Measurements from ENCODE around the gene ADARB1.
A peak's percentile ranks its signal among the peaks of the same experiment; 100 is the strongest.

ADARB1 gene

GRCh38 chr21:45263534-45263933 is 189.2 kb downstream of the ADARB1 start:
- no peak overlapping the region for H3K27ac Mint-ChIP-seq
- peaks cover 54% of the 10 kb centered on the region for H3K36me3 Mint-ChIP-seq (ENCODE audit: low read depth)
- H3K27me3 Mint-ChIP-seq = no peaks in the 10 kb centered on the region
- no peak overlapping the region for H3K4me3 Mint-ChIP-seq
- H3K9me3 Mint-ChIP-seq = no peaks in the 10 kb centered on the region
- no peak for DNase-seq
- peaks cover 20% of the 10 kb centered on the region for H3K4me1 Mint-ChIP-seq (ENCODE audit: low read depth)

- H3K27ac Mint-ChIP-seq = no peak overlapping the region
- peaks cover 20% of the 10 kb centered on the region for H3K4me1 Mint-ChIP-seq (ENCODE audit: low read depth)
- H3K4me3 Mint-ChIP-seq = no peak overlapping the region
- no peaks in the 10 kb centered on the region for H3K27me3 Mint-ChIP-seq
- H3K9me3 Mint-ChIP-seq = no peaks in the 10 kb centered on the region
- peaks cover 54% of the 10 kb centered on the region for H3K36me3 Mint-ChIP-seq (ENCODE audit: low read depth)
- peak; percentile 20 for DNase-seq
Observed at GRCh38 chr21:45264146-45264911, 189.9 kb downstream of the ADARB1 start.

- H3K4me3 Mint-ChIP-seq = no peak overlapping the region
Observed at GRCh38 chr21:45264912-45265515, 190.6 kb downstream of the ADARB1 start.

GRCh38 chr21:45265721-45266517 is 191.5 kb downstream of the ADARB1 start:
- H3K27me3 Mint-ChIP-seq = no peaks in the 10 kb centered on the region
- H3K36me3 Mint-ChIP-seq (ENCODE audit: low read depth) = peaks cover 57% of the 10 kb centered on the region
- H3K27ac Mint-ChIP-seq = peak overlapping the region; percentile 14
- peak; percentile 29 for DNase-seq
- no peak overlapping the region for H3K4me3 Mint-ChIP-seq
- H3K9me3 Mint-ChIP-seq = no peaks in the 10 kb centered on the region
- H3K4me1 Mint-ChIP-seq (ENCODE audit: low read depth) = peaks cover 20% of the 10 kb centered on the region

More at GRCh38 chr21:45264912-45265515, 190.6 kb downstream of the ADARB1 start:
- Mint-ChIP-seq H3K27me3 (no peaks in the 10 kb centered on the region), H3K9me3 (no peaks in the 10 kb centered on the region), H3K4me1 (ENCODE audit: low read depth) (peaks cover 20% of the 10 kb centered on the region), H3K27ac (no peak overlapping the region), H3K36me3 (ENCODE audit: low read depth) (peaks cover 57% of the 10 kb centered on the region)
- peak; percentile 25 for DNase-seq

GRCh38 chr21:45266518-45267389 is 192.4 kb downstream of the ADARB1 start:
- Mint-ChIP-seq H3K9me3 (no peaks in the 10 kb centered on the region), H3K4me3 (no peak overlapping the region), H3K27me3 (no peaks in the 10 kb centered on the region), H3K36me3 (ENCODE audit: low read depth) (peaks cover 57% of the 10 kb centered on the region), H3K4me1 (ENCODE audit: low read depth) (peaks cover 20% of the 10 kb centered on the region), H3K27ac (peak overlapping the region; percentile 76)
- peak; percentile 67 for DNase-seq

- Mint-ChIP-seq H3K4me1 (ENCODE audit: low read depth) (peaks cover 20% of the 10 kb centered on the region), H3K4me3 (no peak overlapping the region), H3K9me3 (no peaks in the 10 kb centered on the region), H3K36me3 (ENCODE audit: low read depth) (peaks cover 54% of the 10 kb centered on the region), H3K27ac (no peak overlapping the region), H3K27me3 (no peaks in the 10 kb centered on the region)
- no peak for DNase-seq
Observed at GRCh38 chr21:45267390-45267760, 193.0 kb downstream of the ADARB1 start.

- peaks cover 37% of the 10 kb centered on the region for H3K36me3 Mint-ChIP-seq (ENCODE audit: low read depth)
- H3K27ac Mint-ChIP-seq = no peak overlapping the region
- H3K4me1 Mint-ChIP-seq (ENCODE audit: low read depth) = peaks cover 20% of the 10 kb centered on the region
- DNase-seq = peak; percentile 20
- no peaks in the 10 kb centered on the region for H3K9me3 Mint-ChIP-seq
- H3K27me3 Mint-ChIP-seq = no peaks in the 10 kb centered on the region
- H3K4me3 Mint-ChIP-seq = no peak overlapping the region
Observed at GRCh38 chr21:45269861-45270260, 195.5 kb downstream of the ADARB1 start.

GRCh38 chr21:45270306-45270821 is 196.0 kb downstream of the ADARB1 start:
- peaks cover 20% of the 10 kb centered on the region for H3K4me1 Mint-ChIP-seq (ENCODE audit: low read depth)
- H3K27ac Mint-ChIP-seq = peak overlapping the region; percentile 17
- peak; percentile 26 for DNase-seq
- no peaks in the 10 kb centered on the region for H3K27me3 Mint-ChIP-seq
- no peak overlapping the region for H3K4me3 Mint-ChIP-seq
- no peaks in the 10 kb centered on the region for H3K9me3 Mint-ChIP-seq
- H3K36me3 Mint-ChIP-seq (ENCODE audit: low read depth) = peaks cover 32% of the 10 kb centered on the region

Measured in activated T-cell treated with anti-CD3 and anti-CD28 coated beads, Interleukin-2, amount 50 U/mL, for 24 hours (primary cell).